HCT116 (cell line): ENCODE measurements around the gene AGK. TPM values are rescaled to one million over a fixed set of nuclear protein-coding genes. Genes with fewer than 3 reads are reported as not detected.

Experiments
- ATAC-seq: fragments of 200-7000 bp; cut with Tn5 transposase; 2 replicates; pipeline ENCODE4 v1.9.1; 2020; ENCODE audit warnings: mild to moderate bottlenecking, moderate library complexity
- BruUV-seq: library from RNA; stranded (reverse); fragments of 400-500 nt; replicated peaks from 2 replicates; lab custom pipeline; 2021; lab: Mats Ljungman, UMichigan
- CTCF ChIA-PET: fragments of 300-600 bp; sonication (Branson Sonifier 250); formaldehyde crosslinking; loops from one replicate; lab custom pipeline; 2021; ENCODE audit warnings: antibody characterized with exemption; lab: Charles Lee
- POLR2A ChIA-PET: fragments of 300-600, 350-600 bp; sonication (Branson Sonifier 250); formaldehyde crosslinking; loops from one replicate; lab custom pipeline; 2021; ENCODE audit warnings: antibody characterized with exemption; lab: Charles Lee
- RAD21 ChIA-PET, 2 experiments: fragments of 300-600 bp; sonication (Branson Sonifier 250); formaldehyde crosslinking; loops; one replicate each; lab custom pipeline; 2023; ENCODE audit warnings: low total read pairs in 2 of 2; ENCODE audit not compliant: uncharacterized antibody in 2 of 2, unreplicated experiment in 2 of 2, low non-redundant PET in 1 of 2; lab: Charles Lee
- DNase-seq: peaks from one replicate; pipeline ENCODE4 v3.0.0-alpha.2; 2010; ENCODE audit warnings: low read depth, low spot score
- H2AFZ ChIP-seq: fragments of 200-600 bp; shearing (Covaris generic), sonication (generic); 2 replicates; pipeline ENCODE4 v1.6.1; 2017; ENCODE audit warnings: low read depth, mixed run types, mixed read lengths, antibody characterized with exemption, low read length; ENCODE audit not compliant: poor library complexity, severe bottlenecking
- H3K27ac ChIP-seq: 2 replicates; pipeline ENCODE4 v1.5.1; 2012; ENCODE audit warnings: low read depth, low read length
- H3K27me3 ChIP-seq: fragments of 200-600 bp; sonication (generic); 2 replicates; pipeline ENCODE4 v1.6.1; 2016; ENCODE audit warnings: mixed run types, low read length, mixed read lengths; ENCODE audit not compliant: insufficient read depth
- H3K36me3 ChIP-seq, 2 experiments: fragments of 200-500 bp in 1 of 2; fragments of 200-600 bp in 1 of 2; sonication (Bioruptor generic) in 1 of 2; sonication (generic) in 1 of 2; 2 replicates each; pipeline versions ENCODE4 v1.5.1 to v1.6.1; 2014 to 2016; ENCODE audit warnings: low read length in 2 of 2, inconsistent platforms in 1 of 2, mixed read lengths in 1 of 2, mixed run types in 1 of 2; ENCODE audit not compliant: insufficient read depth in 2 of 2, control insufficient read depth in 1 of 2
- H3K4me1 ChIP-seq, 2 experiments: fragments of 200-600 bp in 1 of 2; sonication (generic) in 1 of 2; 2 replicates each; pipeline versions ENCODE4 v1.5.1 to v1.6.1; 2012 to 2017; ENCODE audit warnings: low read length in 2 of 2, inconsistent platforms in 1 of 2, mild to moderate bottlenecking in 1 of 2, mixed read lengths in 1 of 2, mixed run types in 1 of 2, moderate library complexity in 1 of 2; ENCODE audit not compliant: insufficient read depth in 2 of 2, control insufficient read depth in 1 of 2
- H3K4me2 ChIP-seq: fragments of 200-600 bp; sonication (generic); 2 replicates; pipeline ENCODE4 v1.6.1; 2017; ENCODE audit warnings: mixed run types, low read length, mixed read lengths
- H3K4me3 ChIP-seq, 2 experiments: fragments of 200-600 bp in 1 of 2; sonication (generic) in 1 of 2; replicated peaks in 1 of 2; 2 replicates each; pipeline ENCODE4 v1.5.1; 2011 to 2016; ENCODE audit warnings: low read length in 2 of 2, control low read depth in 1 of 2, low read depth in 1 of 2, mild to moderate bottlenecking in 1 of 2, mixed read lengths in 1 of 2, mixed run types in 1 of 2
- H3K79me2 ChIP-seq: fragments of 200-600 bp; sonication (generic); 2 replicates; pipeline ENCODE4 v1.6.1; 2017; ENCODE audit warnings: mild to moderate bottlenecking, mixed run types, low read length, moderate library complexity, mixed read lengths; ENCODE audit not compliant: insufficient read depth
- H3K9ac ChIP-seq: fragments of 200-600 bp; sonication (generic); 2 replicates; pipeline ENCODE4 v1.6.1; 2016; ENCODE audit warnings: low read length, mixed read lengths
- H3K9me2 ChIP-seq: fragments of 200-600 bp; sonication (generic), shearing (Covaris generic); 2 replicates; pipeline ENCODE4 v1.6.1; 2017; ENCODE audit warnings: mixed run types, mild to moderate bottlenecking, moderate library complexity; ENCODE audit not compliant: insufficient read depth
- H3K9me3 ChIP-seq, 2 experiments: fragments of 200-500 bp in 1 of 2; fragments of 200-600 bp in 1 of 2; sonication (Bioruptor generic) in 1 of 2; sonication (generic) in 1 of 2; 2 replicates each; pipeline ENCODE4 v1.6.1; 2014 to 2017; ENCODE audit warnings: low read length in 2 of 2, mixed read lengths in 2 of 2, inconsistent platforms in 1 of 2, low read depth in 1 of 2, mild to moderate bottlenecking in 1 of 2, mixed run types in 1 of 2, moderate library complexity in 1 of 2; ENCODE audit not compliant: control insufficient read depth in 1 of 2, insufficient read depth in 1 of 2
- H4K20me1 ChIP-seq: fragments of 200-600 bp; sonication (generic), shearing (Covaris generic); 2 replicates; pipeline ENCODE4 v1.6.1; 2017; ENCODE audit warnings: mixed run types, mild to moderate bottlenecking, moderate library complexity; ENCODE audit not compliant: insufficient read depth
- ATF3 ChIP-seq: IDR thresholded peaks from 2 replicates; pipeline ENCODE4 v1.6.1; 2012
- CBX3 ChIP-seq: IDR thresholded peaks from 2 replicates; pipeline ENCODE4 v1.6.1; 2012; ENCODE audit warnings: low read depth
- EGR1 ChIP-seq: IDR thresholded peaks from 2 replicates; pipeline ENCODE4 v1.6.1; 2012; ENCODE audit warnings: low read depth
- ELF1 ChIP-seq: IDR thresholded peaks from 2 replicates; pipeline ENCODE4 v1.6.1; 2012; ENCODE audit warnings: low read depth, borderline replicate concordance
- EZH2 ChIP-seq: fragments of 200-600 bp; sonication (generic); IDR thresholded peaks from 2 replicates; pipeline ENCODE4 v1.6.1; 2017; ENCODE audit warnings: antibody characterized with exemption, mixed run types
- MAX ChIP-seq: IDR thresholded peaks from 2 replicates; pipeline ENCODE4 v1.6.1; 2012
- POLR2A ChIP-seq: IDR thresholded peaks from 2 replicates; pipeline ENCODE4 v1.7.0; 2011; ENCODE audit warnings: borderline replicate concordance; ENCODE audit not compliant: insufficient read depth, insufficient read length; ENCODE audit errors: extremely low read depth
- RAD21 ChIP-seq: IDR thresholded peaks from 2 replicates; pipeline ENCODE4 v1.6.1; 2012; ENCODE audit warnings: low read depth, mild to moderate bottlenecking
- REST ChIP-seq: IDR thresholded peaks from 2 replicates; pipeline ENCODE4 v1.6.1; 2012; ENCODE audit warnings: low read depth
- SIN3A ChIP-seq: IDR thresholded peaks from 2 replicates; pipeline ENCODE4 v1.6.1; 2012; ENCODE audit warnings: low read depth
- SRF ChIP-seq: IDR thresholded peaks from 2 replicates; pipeline ENCODE4 v1.6.1; 2012; ENCODE audit warnings: low read depth
- TCF7L2 ChIP-seq: IDR thresholded peaks from 2 replicates; pipeline ENCODE4 v1.7.0; 2011; ENCODE audit warnings: borderline replicate concordance, inconsistent platforms; ENCODE audit not compliant: insufficient read depth, insufficient read length; ENCODE audit errors: extremely low read depth
- YY1 ChIP-seq: IDR thresholded peaks from 2 replicates; pipeline ENCODE4 v1.6.1; 2011; ENCODE audit warnings: low read length, low read depth, moderate library complexity, mild to moderate bottlenecking; ENCODE audit not compliant: insufficient replicate concordance; ENCODE audit errors: extremely low read depth
- ZFX ChIP-seq: fragments of 450-650 bp; IDR thresholded peaks from 2 replicates; pipeline ENCODE4 v1.6.1; 2017
- intact Hi-C: fragments of 100-400 bp; cut with micrococcal nuclease; formaldehyde crosslinking; loops from 2 replicates; pipeline ENCODE4 v1.10.0; 2022
- total RNA-seq: library from RNA; stranded (reverse); gene quantifications from one replicate; pipeline ENCODE4 v1.2.1, GENCODE V29; 2021; ENCODE audit not compliant: unreplicated experiment

Gene AGK
- total RNA-seq, 1 experiment from 2014 or later: 36.3 TPM

- TF ChIP-seq TCF7L2: no peak
- TF ChIP-seq YY1: no peak
- no peak for TF ChIP-seq SRF
- TF ChIP-seq CBX3: no peak
- no peak for TF ChIP-seq ELF1
- TF ChIP-seq SIN3A: no peak
- TF ChIP-seq MAX: no peak
- TF ChIP-seq EZH2: no peak
- no peak for TF ChIP-seq EGR1
- no peak for TF ChIP-seq ATF3
- no peak for TF ChIP-seq ZFX
- no peak for TF ChIP-seq POLR2A
- TF ChIP-seq RAD21: no peak
- no peak for TF ChIP-seq REST
- Histone ChIP-seq H2AFZ (no peak overlapping the region), H3K9me3 (no peaks in the 10 kb centered on the region), H3K27me3 (peaks cover 16% of the 10 kb centered on the region; the same call in 1 of the 2 replicates), H3K9ac (no peak overlapping the region), H3K36me3 (no peaks in the 10 kb centered on the region), H3K79me2 (no peaks in the 10 kb centered on the region), H3K27ac (no peak overlapping the region), H3K4me3 (no peak overlapping the region), H3K4me2 (no peak overlapping the region), H4K20me1 (no peaks in the 10 kb centered on the region), H3K9me2 (no peaks in the 10 kb centered on the region), H3K4me1 (no peaks in the 10 kb centered on the region)
- ChIA-PET RAD21 (no interaction called here), CTCF (no interaction called here), POLR2A (no interaction called here)
- DNase-seq: no peak
- intact Hi-C loops: loop anchor here (5.0 to 10.0 kb wide), 4 partner anchors 270 to 863 kb away; partner anchors contain the start of gene ADCK2
- ATAC-seq: no peak
- BruUV-seq: no TSS peak
Observed at GRCh38 chr7:141534757-141535737, 16.2 kb upstream of the AGK start.
